Common myeloid progenitor, CD34-positive (primary cell): Measurements from ENCODE around the gene CASZ1.

Experiments used
- CTCF ChIA-PET: fragments of 350-600 bp; sonication (Branson Sonifier 250); formaldehyde crosslinking; loops from one replicate; lab custom pipeline; 2021; ENCODE audit warnings: antibody characterized with exemption; lab: Charles Lee
- POLR2A ChIA-PET: fragments of 350-600 bp; sonication (Branson Sonifier 250); formaldehyde crosslinking; loops from one replicate; lab custom pipeline; 2021; ENCODE audit warnings: antibody characterized with exemption; lab: Charles Lee
- DNase-seq, 3 donors: peaks; one replicate each; pipeline versions ENCODE4 v3.0.0 to v3.0.0-alpha.2; 2013
- H3K27ac ChIP-seq, 2 experiments: 1 replicate in 1 of 2; 2 replicates in 1 of 2; pipeline ENCODE4 v1.7.0; 2013; ENCODE audit warnings: inconsistent platforms in 2 of 2, low read length in 2 of 2, mild to moderate bottlenecking in 2 of 2, low read depth in 1 of 2, moderate library complexity in 1 of 2; ENCODE audit not compliant: severe bottlenecking in 2 of 2, insufficient read depth in 1 of 2, poor library complexity in 1 of 2
- H3K27me3 ChIP-seq, 5 experiments: replicated peaks in 2 of 5; 1 replicate in 3 of 5; 2 replicates in 2 of 5; pipeline versions ENCODE4 v1.6.1 to v1.7.0; 2013; ENCODE audit warnings: low read length in 4 of 5, mild to moderate bottlenecking in 2 of 5, moderate library complexity in 2 of 5, inconsistent platforms in 1 of 5; ENCODE audit not compliant: insufficient read depth in 5 of 5, control insufficient read depth in 4 of 5
- H3K36me3 ChIP-seq, 4 experiments: 1 replicate in 2 of 4; 2 replicates in 2 of 4; pipeline versions ENCODE4 v1.6.1 to v1.7.0; 2013; ENCODE audit warnings: low read length in 3 of 4, control low read depth in 1 of 4, mild to moderate bottlenecking in 1 of 4; ENCODE audit not compliant: control insufficient read depth in 4 of 4, insufficient read depth in 4 of 4
- H3K4me1 ChIP-seq, 4 experiments: 1 replicate in 3 of 4; 2 replicates in 1 of 4; pipeline versions ENCODE4 v1.6.1 to v1.7.1; 2013; ENCODE audit warnings: low read length in 3 of 4, mild to moderate bottlenecking in 3 of 4, control low read depth in 1 of 4, inconsistent platforms in 1 of 4, moderate library complexity in 1 of 4; ENCODE audit not compliant: control insufficient read depth in 4 of 4, insufficient read depth in 4 of 4; ENCODE audit errors: control extremely low read depth in 1 of 4
- H3K4me3 ChIP-seq, 7 experiments: 1 replicate in 4 of 7; 2 replicates in 3 of 7; pipeline versions ENCODE4 v1.5.1 to v1.7.0; 2013; ENCODE audit warnings: mild to moderate bottlenecking in 7 of 7, low read length in 6 of 7, moderate library complexity in 6 of 7, inconsistent platforms in 2 of 7, low read depth in 2 of 7, control low read depth in 1 of 7; ENCODE audit not compliant: insufficient read depth in 4 of 7, control insufficient read depth in 1 of 7; ENCODE audit errors: extremely low read depth in 1 of 7
- H3K9me3 ChIP-seq, 5 experiments: 1 replicate in 4 of 5; 2 replicates in 1 of 5; pipeline versions ENCODE4 v1.6.1 to v1.7.1; 2013; ENCODE audit warnings: low read length in 4 of 5, mild to moderate bottlenecking in 2 of 5, inconsistent platforms in 1 of 5, low read depth in 1 of 5, moderate library complexity in 1 of 5; ENCODE audit not compliant: control insufficient read depth in 4 of 5, insufficient read depth in 2 of 5; ENCODE audit errors: control extremely low read depth in 1 of 5
- WGBS: methylation state at CpG from one replicate; pipeline ENCODE4 v1.1.5; 2013; ENCODE audit not compliant: insufficient coverage; 5-methylcytosine and 5-hydroxymethylcytosine counted together

The CASZ1 gene

GRCh38 chr1:10815858-10816195 is 19.4 kb upstream of the CASZ1 start:
- POLR2A ChIA-PET = no interaction called here
- no peak overlapping the region for H3K27ac ChIP-seq
- CTCF ChIA-PET = interaction anchor here (0.7 kb wide), 1 partner anchor 14 kb away, joined by 3 read pairs; no protein-coding TSS in a partner anchor
- H3K9me3 ChIP-seq = no peaks in the 10 kb centered on the region
- no peak for DNase-seq
- no peaks in the 10 kb centered on the region for H3K36me3 ChIP-seq
- no peaks in the 10 kb centered on the region for H3K4me1 ChIP-seq
- WGBS = 97% methylated on average over 3 of the region's 5 CpGs
- peaks cover 0 to 6% (median 0%) of the 10 kb centered on the region in 5 experiments for H3K27me3 ChIP-seq
- no peak overlapping the region for H3K4me3 ChIP-seq

GRCh38 chr1:10814976-10815857 is 18.8 kb upstream of the CASZ1 start:
- ChIA-PET CTCF (interaction anchor here (0.7 kb wide), 1 partner anchor 14 kb away, joined by 3 read pairs; no protein-coding TSS in a partner anchor), POLR2A (no interaction called here)
- H3K27ac ChIP-seq = no peak overlapping the region
- DNase-seq = no peak
- H3K27me3 ChIP-seq = peaks cover 0 to 10% (median 4%) of the 10 kb centered on the region in 5 experiments
- 89% methylated on average over 14 of the region's 15 CpGs for WGBS
- H3K9me3 ChIP-seq = no peaks in the 10 kb centered on the region
- no peaks in the 10 kb centered on the region for H3K4me1 ChIP-seq
- H3K36me3 ChIP-seq = no peaks in the 10 kb centered on the region
- no peak overlapping the region for H3K4me3 ChIP-seq

GRCh38 chr1:10814312-10814711 is 17.9 kb upstream of the CASZ1 start:
- Histone ChIP-seq H3K9me3 (no peaks in the 10 kb centered on the region), H3K27ac (no peak overlapping the region), H3K4me1 (no peaks in the 10 kb centered on the region), H3K36me3 (no peaks in the 10 kb centered on the region), H3K4me3 (no peak overlapping the region), H3K27me3 (peaks cover 0 to 16% (median 9%) of the 10 kb centered on the region in 5 experiments)
- ChIA-PET POLR2A (no interaction called here), CTCF (no interaction called here)
- WGBS = 98% methylated on average over 8 of the region's 10 CpGs
- no peak for DNase-seq

GRCh38 chr1:10813799-10814198 is 17.4 kb upstream of the CASZ1 start:
- H3K27ac ChIP-seq = no peak overlapping the region
- CTCF ChIA-PET = no interaction called here

GRCh38 chr1:10812387-10812915 is 16.0 kb upstream of the CASZ1 start:
- Histone ChIP-seq H3K27ac (no peak overlapping the region), H3K4me1 (no peaks in the 10 kb centered on the region), H3K36me3 (no peaks in the 10 kb centered on the region), H3K9me3 (no peaks in the 10 kb centered on the region), H3K27me3 (peaks cover 0 to 28% (median 9%) of the 10 kb centered on the region in 5 experiments), H3K4me3 (no peak overlapping the region)
- no peak for DNase-seq
- ChIA-PET CTCF (no interaction called here), POLR2A (no interaction called here)
- 94% methylated on average over 9 of the region's 11 CpGs for WGBS

More at GRCh38 chr1:10813799-10814198, 17.4 kb upstream of the CASZ1 start:
- H3K4me3 ChIP-seq = no peak overlapping the region
- 91% methylated on average over 13 of the region's 14 CpGs for WGBS
- no peaks in the 10 kb centered on the region for H3K4me1 ChIP-seq
- no peaks in the 10 kb centered on the region for H3K9me3 ChIP-seq
- H3K36me3 ChIP-seq = no peaks in the 10 kb centered on the region
- DNase-seq = no peak
- H3K27me3 ChIP-seq = peaks cover 0 to 21% (median 10%) of the 10 kb centered on the region in 5 experiments
- POLR2A ChIA-PET = no interaction called here

GRCh38 chr1:10808441-10808840 is 12.0 kb upstream of the CASZ1 start:
- CTCF ChIA-PET = no interaction called here
- no peak overlapping the region for H3K27ac ChIP-seq
- H3K36me3 ChIP-seq = no peaks in the 10 kb centered on the region
- POLR2A ChIA-PET = no interaction called here
- no peak overlapping the region for H3K4me3 ChIP-seq
- H3K27me3 ChIP-seq = peaks cover 0 to 46% (median 7%) of the 10 kb centered on the region in 5 experiments
- peaks cover 0 to 3% (median 0%) of the 10 kb centered on the region in 4 experiments for H3K4me1 ChIP-seq
- DNase-seq = no peak
- 71% methylated on average over 7 of the region's 7 CpGs for WGBS
- H3K9me3 ChIP-seq = no peaks in the 10 kb centered on the region

- WGBS = 98% methylated on average over 5 of the region's 5 CpGs
- ChIA-PET CTCF (no interaction called here), POLR2A (no interaction called here)
- H3K9me3 ChIP-seq = no peaks in the 10 kb centered on the region
- H3K36me3 ChIP-seq = no peaks in the 10 kb centered on the region
- H3K27ac ChIP-seq = no peak overlapping the region
- H3K4me1 ChIP-seq = peaks cover 0 to 3% (median 0%) of the 10 kb centered on the region in 4 experiments
- H3K27me3 ChIP-seq = peaks cover 0 to 58% (median 7%) of the 10 kb centered on the region in 5 experiments
- H3K4me3 ChIP-seq = no peak overlapping the region
- DNase-seq = no peak
These were observed 10.5 kb upstream of the CASZ1 start for GRCh38 chr1:10806966-10807365.
